ENCODE results near the gene FSD2.

Gene FSD2

DNA sequence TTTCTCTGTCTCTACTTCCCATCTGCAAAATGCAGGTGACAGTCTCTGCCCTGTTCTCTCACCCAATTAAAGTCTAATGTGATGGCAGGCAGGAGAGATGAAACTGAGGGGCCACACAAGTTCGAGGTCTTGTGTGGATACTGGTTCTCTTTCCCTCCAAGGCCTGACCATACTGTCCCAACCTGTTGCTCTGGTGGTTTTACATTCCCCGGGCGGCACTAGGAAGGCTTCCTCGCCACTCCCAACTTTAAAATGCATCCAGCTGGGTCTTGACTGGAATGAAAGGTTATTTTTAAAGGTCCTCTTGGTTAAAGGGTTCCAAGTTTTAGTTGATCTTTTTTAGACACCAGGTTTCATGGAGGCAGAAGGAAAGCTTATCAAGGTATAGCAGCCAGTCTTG, 40.8 kb upstream of the FSD2 start:
- H3K27ac ChIP-seq (ENCODE audit: low read length) = no peak overlapping the region
- peaks cover 1% of the 10 kb centered on the region; the same call in 1 of the 2 replicates for H3K4me1 ChIP-seq (ENCODE audit: control insufficient read depth, insufficient read depth, low read length)
- no peaks in the 10 kb centered on the region for H3K9me3 ChIP-seq (ENCODE audit: control insufficient read depth, insufficient read depth, low read length)
- no peak overlapping the region for H3K4me3 ChIP-seq (ENCODE audit: low read length)
- no peaks in the 10 kb centered on the region for H3K36me3 ChIP-seq (ENCODE audit: control insufficient read depth, insufficient read depth, low read length)
- DNase-seq (ENCODE audit: low read depth, low spot score) = no peak
- WGBS (ENCODE audit: insufficient coverage, insufficient read length) = no CpG with 5 or more reads among the region's 4 CpGs
- no peaks in the 10 kb centered on the region for H3K27me3 ChIP-seq (ENCODE audit: control insufficient read depth, insufficient read depth, low read length)

DNA sequence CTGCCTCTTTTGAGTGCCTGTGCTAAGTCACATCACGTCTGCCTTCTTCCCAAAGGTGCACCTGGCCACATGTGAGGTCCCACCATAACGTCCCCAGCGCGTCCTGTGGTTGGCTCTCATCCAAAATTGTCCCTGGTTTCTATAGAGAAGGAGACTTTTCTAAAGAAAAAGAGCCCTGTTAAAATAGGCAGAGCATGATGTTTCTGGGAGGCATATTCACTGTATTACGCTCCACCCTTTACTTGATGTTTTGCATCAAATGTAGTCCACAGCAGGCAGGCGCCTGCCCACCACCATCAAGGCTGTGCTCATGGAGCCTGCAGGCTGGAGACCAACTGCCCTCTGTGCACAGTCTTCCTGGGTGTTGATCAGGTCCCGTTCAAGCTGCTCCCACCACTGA, 39.8 kb upstream of the FSD2 start:
- WGBS (ENCODE audit: insufficient coverage, insufficient read length) = no CpG with 5 or more reads among the region's 7 CpGs
- no peaks in the 10 kb centered on the region for H3K27me3 ChIP-seq (ENCODE audit: control insufficient read depth, insufficient read depth, low read length)
- H3K4me1 ChIP-seq (ENCODE audit: control insufficient read depth, insufficient read depth, low read length) = peaks cover 1% of the 10 kb centered on the region; the same call in 1 of the 2 replicates
- H3K4me3 ChIP-seq (ENCODE audit: low read length) = no peak overlapping the region
- H3K9me3 ChIP-seq (ENCODE audit: control insufficient read depth, insufficient read depth, low read length) = no peaks in the 10 kb centered on the region
- no peak for DNase-seq (ENCODE audit: low read depth, low spot score)
- no peaks in the 10 kb centered on the region for H3K36me3 ChIP-seq (ENCODE audit: control insufficient read depth, insufficient read depth, low read length)
- no peak overlapping the region for H3K27ac ChIP-seq (ENCODE audit: low read length)

DNA sequence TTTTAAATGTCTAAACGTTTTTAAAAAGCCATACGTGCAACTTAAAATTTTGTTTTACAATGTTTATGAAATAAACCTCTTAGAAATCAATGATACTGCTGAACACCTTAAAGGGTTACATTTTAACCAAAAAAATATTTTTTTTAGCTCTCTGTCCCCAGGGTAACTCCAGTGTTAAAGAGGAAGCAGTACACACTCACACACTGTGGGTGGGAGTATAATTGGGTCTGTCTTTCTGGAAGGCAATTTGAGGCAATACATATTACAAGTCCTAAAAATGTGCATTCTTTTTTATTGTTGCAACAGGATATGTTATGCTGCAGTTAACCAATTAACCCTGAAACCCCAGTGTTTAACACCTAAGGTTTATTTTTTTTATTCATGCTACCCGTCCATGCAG, 37.7 kb upstream of the FSD2 start:
- Histone ChIP-seq H3K36me3 (ENCODE audit: control insufficient read depth, insufficient read depth, low read length) (no peaks in the 10 kb centered on the region), H3K9me3 (ENCODE audit: control insufficient read depth, insufficient read depth, low read length) (no peaks in the 10 kb centered on the region), H3K4me1 (ENCODE audit: control insufficient read depth, insufficient read depth, low read length) (no peaks in the 10 kb centered on the region), H3K27ac (ENCODE audit: low read length) (no peak overlapping the region), H3K27me3 (ENCODE audit: control insufficient read depth, insufficient read depth, low read length) (no peaks in the 10 kb centered on the region), H3K4me3 (ENCODE audit: low read length) (no peak overlapping the region)
- no CpG with 5 or more reads among the region's 3 CpGs for WGBS (ENCODE audit: insufficient coverage, insufficient read length)
- DNase-seq (ENCODE audit: low read depth, low spot score) = no peak

DNA sequence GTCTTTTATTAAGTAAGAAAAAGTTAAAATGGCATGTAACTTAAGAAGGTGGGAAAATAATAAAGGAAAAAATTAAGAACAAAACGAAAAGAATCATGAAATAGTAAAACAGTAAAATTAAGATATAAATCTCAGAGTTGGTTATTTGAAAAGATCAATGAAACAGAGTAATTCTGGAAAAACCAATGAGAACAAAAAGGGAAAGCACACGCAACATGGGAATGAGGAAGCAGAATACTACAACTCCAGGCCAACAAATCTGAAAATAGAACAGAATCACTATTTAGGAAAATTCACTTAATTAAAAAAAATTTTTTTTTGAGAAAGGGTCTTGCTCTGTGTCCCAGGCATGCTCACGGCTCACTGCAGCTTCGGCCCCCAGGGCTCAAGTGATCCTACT, 34.3 kb upstream of the FSD2 start:
- WGBS (ENCODE audit: insufficient coverage, insufficient read length) = no CpG with 5 or more reads among the region's 4 CpGs
- H3K4me3 ChIP-seq (ENCODE audit: low read length) = no peak overlapping the region
- H3K27ac ChIP-seq (ENCODE audit: low read length) = no peak overlapping the region
- no peaks in the 10 kb centered on the region for H3K4me1 ChIP-seq (ENCODE audit: control insufficient read depth, insufficient read depth, low read length)
- no peaks in the 10 kb centered on the region for H3K9me3 ChIP-seq (ENCODE audit: control insufficient read depth, insufficient read depth, low read length)
- H3K36me3 ChIP-seq (ENCODE audit: control insufficient read depth, insufficient read depth, low read length) = no peaks in the 10 kb centered on the region
- no peak for DNase-seq (ENCODE audit: low read depth, low spot score)
- no peaks in the 10 kb centered on the region for H3K27me3 ChIP-seq (ENCODE audit: control insufficient read depth, insufficient read depth, low read length)

DNA sequence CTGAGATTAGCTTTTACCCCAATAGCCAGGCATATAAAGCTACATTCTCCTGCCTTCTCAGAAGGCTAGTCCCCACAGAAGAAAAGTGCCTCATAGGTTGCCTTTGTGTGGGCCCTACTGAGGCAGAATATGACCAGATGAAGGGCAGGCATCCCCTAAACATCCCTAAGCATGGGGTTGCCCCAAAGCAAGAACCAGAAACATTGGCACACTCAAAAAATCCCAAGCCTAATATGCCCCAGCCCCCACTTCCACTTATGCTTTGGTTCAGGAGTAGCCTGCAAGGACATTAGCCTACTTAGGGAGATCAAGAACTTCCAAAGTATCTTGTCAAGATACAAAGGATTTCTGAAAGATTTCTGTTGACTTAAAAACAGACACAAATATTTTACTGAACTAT, 33.3 kb upstream of the FSD2 start:
- Histone ChIP-seq H3K27ac (ENCODE audit: low read length) (no peak overlapping the region), H3K36me3 (ENCODE audit: control insufficient read depth, insufficient read depth, low read length) (no peaks in the 10 kb centered on the region), H3K4me3 (ENCODE audit: low read length) (no peak overlapping the region), H3K9me3 (ENCODE audit: control insufficient read depth, insufficient read depth, low read length) (no peaks in the 10 kb centered on the region), H3K4me1 (ENCODE audit: control insufficient read depth, insufficient read depth, low read length) (no peaks in the 10 kb centered on the region), H3K27me3 (ENCODE audit: control insufficient read depth, insufficient read depth, low read length) (no peaks in the 10 kb centered on the region)
- no peak for DNase-seq (ENCODE audit: low read depth, low spot score)

DNA sequence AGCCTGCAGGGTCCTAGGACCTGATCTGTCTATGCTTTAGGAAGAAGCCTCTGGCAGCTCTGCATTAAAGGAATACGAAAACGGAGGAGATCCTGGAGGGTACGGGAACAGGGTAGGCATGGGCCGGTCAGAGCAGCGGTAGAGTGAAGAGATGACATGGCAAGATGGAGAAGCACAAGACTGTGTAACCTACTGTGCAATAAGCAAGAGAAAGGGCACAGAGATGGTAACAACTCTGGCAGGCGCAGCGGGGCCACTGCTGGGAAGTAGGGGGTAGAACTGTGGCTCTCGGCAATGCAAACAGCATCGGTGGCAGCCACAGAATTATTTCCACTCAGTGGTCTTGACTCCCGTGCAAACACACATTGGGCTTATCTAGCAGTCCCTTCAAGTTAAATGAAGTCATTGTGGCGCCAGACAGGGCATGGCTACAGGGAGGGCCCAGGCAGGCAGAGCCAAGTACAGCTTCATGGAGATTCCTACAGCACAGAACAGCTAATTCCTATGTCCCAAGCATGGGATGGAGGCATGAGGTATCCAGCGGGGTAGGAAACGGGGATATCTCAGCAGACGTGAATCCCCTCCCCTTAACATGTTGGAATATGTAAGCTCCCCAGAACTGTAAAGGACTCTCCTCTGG, 32.3 kb upstream of the FSD2 start:
- Histone ChIP-seq H3K4me3 (ENCODE audit: low read length) (no peak overlapping the region), H3K27me3 (ENCODE audit: control insufficient read depth, insufficient read depth, low read length) (no peaks in the 10 kb centered on the region), H3K4me1 (ENCODE audit: control insufficient read depth, insufficient read depth, low read length) (no peaks in the 10 kb centered on the region), H3K36me3 (ENCODE audit: control insufficient read depth, insufficient read depth, low read length) (peaks cover under 1% of the 10 kb centered on the region; the same call in 1 of the 2 replicates), H3K27ac (ENCODE audit: low read length) (no peak overlapping the region), H3K9me3 (ENCODE audit: control insufficient read depth, insufficient read depth, low read length) (no peaks in the 10 kb centered on the region)
- no peak for DNase-seq (ENCODE audit: low read depth, low spot score)
- no CpG with 5 or more reads among the region's 14 CpGs for WGBS (ENCODE audit: insufficient coverage, insufficient read length)

DNA sequence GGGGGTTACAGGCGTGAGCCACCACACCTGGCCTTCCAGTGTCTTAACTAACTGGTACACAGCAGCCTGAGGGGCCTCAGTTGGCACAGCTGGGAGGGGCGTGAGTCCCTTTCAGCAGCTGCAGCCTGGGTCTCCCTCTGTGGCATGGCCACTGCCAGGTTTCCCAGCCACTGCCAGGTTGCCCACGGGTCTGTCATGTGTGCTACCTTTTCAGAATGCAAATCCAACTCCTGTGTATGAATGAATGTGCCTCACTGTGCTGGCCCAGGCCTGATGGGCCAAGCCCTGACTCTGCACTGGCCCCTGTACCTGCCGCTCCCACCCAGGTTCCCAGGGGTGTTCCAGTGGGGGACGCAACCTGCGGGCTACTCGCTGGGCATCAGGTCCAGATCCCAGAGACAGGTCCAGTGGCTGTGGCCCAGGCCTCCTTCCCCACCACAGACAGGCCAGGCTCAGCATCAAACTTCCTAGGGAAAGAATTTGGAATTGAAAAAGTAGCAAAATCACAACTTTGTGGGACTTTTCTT, 29.6 kb upstream of the FSD2 start:
- no CpG with 5 or more reads among the region's 7 CpGs for WGBS (ENCODE audit: insufficient coverage, insufficient read length)
- Histone ChIP-seq H3K36me3 (ENCODE audit: control insufficient read depth, insufficient read depth, low read length) (peaks cover 2% of the 10 kb centered on the region; the same call in 1 of the 2 replicates), H3K9me3 (ENCODE audit: control insufficient read depth, insufficient read depth, low read length) (no peaks in the 10 kb centered on the region), H3K27me3 (ENCODE audit: control insufficient read depth, insufficient read depth, low read length) (no peaks in the 10 kb centered on the region), H3K4me1 (ENCODE audit: control insufficient read depth, insufficient read depth, low read length) (no peaks in the 10 kb centered on the region), H3K27ac (ENCODE audit: low read length) (no peak overlapping the region), H3K4me3 (ENCODE audit: low read length) (no peak overlapping the region)
- no peak for DNase-seq (ENCODE audit: low read depth, low spot score)

DNA sequence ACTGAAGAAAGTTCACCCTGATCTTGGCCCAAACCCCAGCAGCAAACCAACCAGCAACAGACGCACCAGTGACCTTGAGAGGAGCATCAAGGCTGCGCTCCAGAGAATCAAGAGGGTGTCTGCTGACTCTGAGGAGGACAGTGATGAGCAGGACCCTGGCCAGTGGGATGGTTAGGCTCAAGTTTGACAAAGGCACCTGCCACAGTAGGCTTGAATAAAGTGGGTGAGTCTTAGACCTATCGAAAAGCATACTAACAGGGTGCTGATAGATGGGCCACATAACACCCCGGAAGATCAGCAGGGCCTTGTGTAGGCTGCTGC, 27.5 kb upstream of the FSD2 start:
- no peak for DNase-seq (ENCODE audit: low read depth, low spot score)
- Histone ChIP-seq H3K36me3 (ENCODE audit: control insufficient read depth, insufficient read depth, low read length) (peaks cover 2% of the 10 kb centered on the region; the same call in 1 of the 2 replicates), H3K27ac (ENCODE audit: low read length) (no peak overlapping the region)

DNA sequence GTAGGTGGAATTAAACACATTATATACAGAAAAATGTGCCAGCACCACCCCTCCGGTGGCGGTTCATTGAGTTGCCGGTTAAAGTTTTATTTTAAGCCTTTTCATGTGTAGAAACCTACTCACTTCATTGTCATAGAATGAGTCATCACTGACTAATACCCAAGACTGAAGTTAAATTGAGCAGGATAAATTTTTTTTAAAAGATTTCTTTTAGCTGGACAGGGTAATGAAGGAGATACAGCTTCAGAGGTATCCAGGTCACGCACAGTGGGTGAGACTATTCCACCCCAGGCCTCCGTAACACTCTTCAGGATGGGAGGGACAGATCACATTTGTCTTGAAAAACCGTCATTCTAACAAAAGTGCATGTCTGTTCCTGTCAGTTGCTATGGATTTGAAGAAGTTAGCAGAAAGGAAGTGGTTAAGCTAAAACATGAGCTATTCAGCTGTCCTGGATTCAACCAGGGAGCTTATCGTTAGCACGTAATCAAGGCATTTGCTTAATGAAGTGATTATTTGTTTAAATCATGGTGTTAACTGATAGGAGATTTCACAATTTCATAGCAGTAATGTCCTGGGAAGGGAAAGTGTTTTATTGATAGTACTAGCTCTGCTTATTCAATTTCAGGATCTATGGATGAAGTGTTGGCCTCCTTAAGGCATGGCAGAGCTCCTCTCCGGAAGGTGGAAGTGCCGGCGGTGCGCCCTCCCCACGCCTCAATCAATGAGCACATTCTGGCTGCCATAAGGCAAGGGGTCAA, 26.9 kb upstream of the FSD2 start:
- DNase-seq (ENCODE audit: low read depth, low spot score) = no peak
- Histone ChIP-seq H3K4me3 (ENCODE audit: low read length) (no peak overlapping the region), H3K36me3 (ENCODE audit: control insufficient read depth, insufficient read depth, low read length) (peaks cover 2% of the 10 kb centered on the region; the same call in 1 of the 2 replicates), H3K9me3 (ENCODE audit: control insufficient read depth, insufficient read depth, low read length) (no peaks in the 10 kb centered on the region), H3K4me1 (ENCODE audit: control insufficient read depth, insufficient read depth, low read length) (no peaks in the 10 kb centered on the region), H3K27me3 (ENCODE audit: control insufficient read depth, insufficient read depth, low read length) (no peaks in the 10 kb centered on the region), H3K27ac (ENCODE audit: low read length) (no peak overlapping the region)
- WGBS (ENCODE audit: insufficient coverage, insufficient read length) = no CpG with 5 or more reads among the region's 13 CpGs

More for the DNA sequence above, 27.5 kb upstream of the FSD2 start:
- whole genome bisulfite sequencing (ENCODE audit: insufficient coverage, insufficient read length) = no CpG with 5 or more reads among the region's 4 CpGs
- Histone ChIP-seq H3K9me3 (ENCODE audit: control insufficient read depth, insufficient read depth, low read length) (no peaks in the 10 kb centered on the region), H3K4me1 (ENCODE audit: control insufficient read depth, insufficient read depth, low read length) (no peaks in the 10 kb centered on the region), H3K4me3 (ENCODE audit: low read length) (no peak overlapping the region), H3K27me3 (ENCODE audit: control insufficient read depth, insufficient read depth, low read length) (no peaks in the 10 kb centered on the region)

DNA sequence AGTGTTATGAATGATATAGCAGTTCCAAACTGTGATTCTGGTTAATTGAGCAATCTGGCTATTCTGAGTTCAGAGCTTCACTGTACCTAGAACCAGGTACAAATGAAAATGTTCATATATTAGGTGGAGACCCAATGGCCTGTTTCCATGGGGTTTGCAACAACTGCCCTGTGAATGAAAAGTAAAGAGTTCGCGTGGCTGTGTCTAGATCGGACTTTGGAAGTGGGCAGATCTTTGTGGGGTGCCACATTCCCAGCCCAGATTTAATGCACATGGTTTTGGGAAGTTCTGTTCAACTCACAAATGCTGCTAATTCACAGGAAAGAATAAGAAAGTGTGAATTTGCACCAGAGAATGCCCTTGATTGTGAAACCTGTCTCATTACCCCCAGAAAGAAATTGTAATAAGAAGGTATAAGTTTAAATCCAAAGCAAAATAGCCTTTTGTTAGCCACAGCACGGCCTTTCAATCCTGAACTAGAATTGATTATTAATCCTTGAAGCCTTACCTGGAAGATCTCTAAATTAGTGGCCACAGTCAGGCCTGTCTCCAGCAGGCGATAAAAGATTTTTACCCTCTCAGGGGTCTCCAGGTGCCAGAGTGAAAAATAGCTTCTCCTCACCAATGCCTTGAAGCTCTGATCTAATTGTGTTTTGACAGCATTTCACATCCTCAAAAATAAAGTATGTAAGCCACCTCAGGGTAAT, 26.2 kb upstream of the FSD2 start:
- Histone ChIP-seq H3K27ac (ENCODE audit: low read length) (no peak overlapping the region), H3K36me3 (ENCODE audit: control insufficient read depth, insufficient read depth, low read length) (peaks cover 2% of the 10 kb centered on the region; the same call in 1 of the 2 replicates), H3K4me3 (ENCODE audit: low read length) (no peak overlapping the region), H3K9me3 (ENCODE audit: control insufficient read depth, insufficient read depth, low read length) (no peaks in the 10 kb centered on the region), H3K4me1 (ENCODE audit: control insufficient read depth, insufficient read depth, low read length) (no peaks in the 10 kb centered on the region), H3K27me3 (ENCODE audit: control insufficient read depth, insufficient read depth, low read length) (no peaks in the 10 kb centered on the region)
- no CpG with 5 or more reads among the region's 5 CpGs for WGBS (ENCODE audit: insufficient coverage, insufficient read length)
- DNase-seq (ENCODE audit: low read depth, low spot score) = no peak
